A549 (cell line): ENCODE results near the gene CLDN1.

Experiments used
- CBX8 ChIP-seq: fragments of 200-600 bp; sonication (generic); IDR thresholded peaks from 2 replicates; pipeline ENCODE4 v1.6.1; 2016
- CEBPB ChIP-seq, 2 experiments: fragments of >200 bp in 1 of 2; sonication (Bioruptor Twin) in 1 of 2; formaldehyde crosslinking in 1 of 2; IDR thresholded peaks; 2 replicates each; pipeline ENCODE4 v1.6.1; 2012 to 2016
- POLR2A ChIP-seq: IDR thresholded peaks from 2 replicates; pipeline ENCODE4 v1.6.1; 2012; ENCODE audit warnings: mild to moderate bottlenecking, low read length
- RAD21 ChIP-seq, 2 experiments: fragments of >200 bp in 1 of 2; sonication (Bioruptor Twin) in 1 of 2; formaldehyde crosslinking in 1 of 2; IDR thresholded peaks in 1 of 2; conservative IDR thresholded peaks in 1 of 2; 2 replicates in 1 of 2; 3 replicates in 1 of 2; pipeline ENCODE4 v1.6.1; 2012 to 2018; ENCODE audit warnings: inconsistent platforms in 1 of 2
- TP53 ChIP-seq: fragments of 250-450 bp; sonication (Bioruptor Pico); IDR thresholded peaks from 2 replicates; pipeline ENCODE4 v1.5.0; 2021; ENCODE audit warnings: mild to moderate bottlenecking, moderate library complexity
- TF ChIP-seq, protein P1 (sequence below): fragments of >200 bp; sonication (Bioruptor Twin); formaldehyde crosslinking; IDR thresholded peaks from 3 replicates; pipeline ENCODE4 v1.5.1; 2016
- TF ChIP-seq, protein P2 (sequence below): fragments of 450-650 bp; IDR thresholded peaks from 2 replicates; pipeline ENCODE4 v1.6.1; 2014; ENCODE audit warnings: antibody characterized with exemption
- TF ChIP-seq, protein P3 (sequence below): fragments of 250-450 bp; sonication (Bioruptor Pico); IDR thresholded peaks from 2 replicates; pipeline ENCODE4 v1.5.0; 2020; ENCODE audit warnings: low read depth, mild to moderate bottlenecking, moderate library complexity
- TF ChIP-seq, protein P4 (sequence below): IDR thresholded peaks from 2 replicates; pipeline ENCODE4 v1.6.1; 2012

DNA sequence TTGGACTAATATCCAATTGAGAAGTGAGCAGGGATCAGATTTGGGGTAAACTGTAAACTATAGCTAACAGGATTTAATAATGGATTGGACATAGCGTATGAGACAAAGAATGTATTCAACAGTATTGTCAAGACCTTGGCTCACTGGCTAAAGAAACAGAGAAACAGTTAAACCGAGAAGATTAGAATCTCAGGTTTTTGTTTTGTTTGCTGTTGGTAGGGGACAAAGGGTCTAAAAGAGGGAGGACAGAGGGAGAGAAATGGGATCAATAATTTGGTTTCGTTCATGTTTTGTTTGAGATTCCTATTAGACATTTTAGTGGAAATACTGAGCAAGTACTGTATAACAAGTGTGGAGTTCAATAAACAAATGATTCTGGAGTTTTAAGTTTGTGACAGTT is 28.6 kb downstream of the CLDN1 start:
- TF ChIP-seq, protein P1, sequence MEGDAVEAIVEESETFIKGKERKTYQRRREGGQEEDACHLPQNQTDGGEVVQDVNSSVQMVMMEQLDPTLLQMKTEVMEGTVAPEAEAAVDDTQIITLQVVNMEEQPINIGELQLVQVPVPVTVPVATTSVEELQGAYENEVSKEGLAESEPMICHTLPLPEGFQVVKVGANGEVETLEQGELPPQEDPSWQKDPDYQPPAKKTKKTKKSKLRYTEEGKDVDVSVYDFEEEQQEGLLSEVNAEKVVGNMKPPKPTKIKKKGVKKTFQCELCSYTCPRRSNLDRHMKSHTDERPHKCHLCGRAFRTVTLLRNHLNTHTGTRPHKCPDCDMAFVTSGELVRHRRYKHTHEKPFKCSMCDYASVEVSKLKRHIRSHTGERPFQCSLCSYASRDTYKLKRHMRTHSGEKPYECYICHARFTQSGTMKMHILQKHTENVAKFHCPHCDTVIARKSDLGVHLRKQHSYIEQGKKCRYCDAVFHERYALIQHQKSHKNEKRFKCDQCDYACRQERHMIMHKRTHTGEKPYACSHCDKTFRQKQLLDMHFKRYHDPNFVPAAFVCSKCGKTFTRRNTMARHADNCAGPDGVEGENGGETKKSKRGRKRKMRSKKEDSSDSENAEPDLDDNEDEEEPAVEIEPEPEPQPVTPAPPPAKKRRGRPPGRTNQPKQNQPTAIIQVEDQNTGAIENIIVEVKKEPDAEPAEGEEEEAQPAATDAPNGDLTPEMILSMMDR: no peak
- TF ChIP-seq CBX8: no peak
- TF ChIP-seq RAD21 (conservative IDR thresholded peaks at IDR 0.05 in 1 of 2, IDR thresholded peaks at IDR 0.05 in 1 of 2): no peak
- no peak for TF ChIP-seq TP53 (CRISPR knock-in tag)
- TF ChIP-seq, protein P2, sequence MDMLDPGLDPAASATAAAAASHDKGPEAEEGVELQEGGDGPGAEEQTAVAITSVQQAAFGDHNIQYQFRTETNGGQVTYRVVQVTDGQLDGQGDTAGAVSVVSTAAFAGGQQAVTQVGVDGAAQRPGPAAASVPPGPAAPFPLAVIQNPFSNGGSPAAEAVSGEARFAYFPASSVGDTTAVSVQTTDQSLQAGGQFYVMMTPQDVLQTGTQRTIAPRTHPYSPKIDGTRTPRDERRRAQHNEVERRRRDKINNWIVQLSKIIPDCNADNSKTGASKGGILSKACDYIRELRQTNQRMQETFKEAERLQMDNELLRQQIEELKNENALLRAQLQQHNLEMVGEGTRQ: no peak
- TF ChIP-seq POLR2A: no peak
- TF ChIP-seq CEBPB (IDR thresholded peaks at IDR 0.05): no peak
- TF ChIP-seq, protein P3, sequence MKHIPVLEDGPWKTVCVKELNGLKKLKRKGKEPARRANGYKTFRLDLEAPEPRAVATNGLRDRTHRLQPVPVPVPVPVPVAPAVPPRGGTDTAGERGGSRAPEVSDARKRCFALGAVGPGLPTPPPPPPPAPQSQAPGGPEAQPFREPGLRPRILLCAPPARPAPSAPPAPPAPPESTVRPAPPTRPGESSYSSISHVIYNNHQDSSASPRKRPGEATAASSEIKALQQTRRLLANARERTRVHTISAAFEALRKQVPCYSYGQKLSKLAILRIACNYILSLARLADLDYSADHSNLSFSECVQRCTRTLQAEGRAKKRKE (CRISPR knock-in tag): no peak
- TF ChIP-seq, protein P4, sequence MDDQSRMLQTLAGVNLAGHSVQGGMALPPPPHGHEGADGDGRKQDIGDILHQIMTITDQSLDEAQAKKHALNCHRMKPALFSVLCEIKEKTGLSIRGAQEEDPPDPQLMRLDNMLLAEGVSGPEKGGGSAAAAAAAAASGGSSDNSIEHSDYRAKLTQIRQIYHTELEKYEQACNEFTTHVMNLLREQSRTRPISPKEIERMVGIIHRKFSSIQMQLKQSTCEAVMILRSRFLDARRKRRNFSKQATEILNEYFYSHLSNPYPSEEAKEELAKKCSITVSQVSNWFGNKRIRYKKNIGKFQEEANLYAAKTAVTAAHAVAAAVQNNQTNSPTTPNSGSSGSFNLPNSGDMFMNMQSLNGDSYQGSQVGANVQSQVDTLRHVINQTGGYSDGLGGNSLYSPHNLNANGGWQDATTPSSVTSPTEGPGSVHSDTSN: no peak
